CD4-positive, alpha-beta T cell treated with Interleukin-1 beta for 1 hour (primary cell): ENCODE data around the gene PARD3B.

Source experiments
- DNase-seq, 2 donors: peaks; one replicate each; pipeline ENCODE4 v3.0.0-alpha.2; 2020 to 2022

PARD3B gene

GRCh38 chr2:204591225-204591624 is 46.0 kb downstream of the PARD3B start:
- DNase-seq, result no peak

- no peak for DNase-seq
Observed at GRCh38 chr2:204604061-204604460, 58.8 kb downstream of the PARD3B start.

GRCh38 chr2:204608237-204608939 is 63.1 kb downstream of the PARD3B start:
- no peak for DNase-seq

- no peak for DNase-seq
Observed at GRCh38 chr2:204611017-204611631, 65.8 kb downstream of the PARD3B start.

GRCh38 chr2:204611764-204612163 is 66.5 kb downstream of the PARD3B start:
- DNase-seq, result no peak

DNA sequence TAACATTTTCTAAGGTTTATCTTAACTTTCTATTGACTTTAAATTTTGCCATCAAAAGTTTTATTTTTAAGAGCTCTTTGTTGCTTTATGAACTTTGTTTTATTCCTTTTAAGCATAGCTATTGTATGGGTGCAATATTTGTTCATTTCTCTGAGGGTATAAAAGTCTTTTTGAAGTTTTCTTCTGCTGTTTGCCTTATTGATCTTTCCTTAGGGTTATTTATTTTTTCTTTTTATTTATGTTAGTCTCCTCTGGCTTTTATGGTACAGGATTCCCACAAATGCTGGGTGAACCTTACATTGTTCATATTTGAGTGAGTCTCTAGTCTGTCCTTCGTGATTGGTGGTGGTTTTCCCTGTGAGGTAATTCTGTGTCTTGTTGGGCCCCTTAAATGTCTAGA is 68.4 kb downstream of the PARD3B start:
- DNase-seq, result no peak

GRCh38 chr2:204615456-204615855 is 70.2 kb downstream of the PARD3B start:
- no peak for DNase-seq

DNA sequence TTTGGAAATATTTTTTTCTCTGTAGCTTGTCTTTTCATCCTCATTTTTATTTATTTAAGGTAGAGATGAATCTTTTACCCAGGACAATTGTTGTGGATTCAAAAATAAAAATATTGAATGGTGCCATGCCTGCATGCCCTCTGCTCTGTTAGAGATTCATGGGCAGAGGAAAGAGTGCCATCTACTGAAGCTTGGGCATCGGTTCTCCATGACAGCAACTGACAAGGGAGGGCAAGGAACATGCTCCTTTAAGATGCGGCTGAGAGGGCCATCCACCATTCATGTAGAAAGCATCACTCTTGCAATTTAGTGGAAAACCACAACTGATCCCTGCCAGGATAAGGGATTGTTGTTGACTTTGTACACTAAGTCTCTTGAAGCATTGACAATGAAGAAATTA is 79.9 kb downstream of the PARD3B start:
- DNase-seq, result no peak

DNA sequence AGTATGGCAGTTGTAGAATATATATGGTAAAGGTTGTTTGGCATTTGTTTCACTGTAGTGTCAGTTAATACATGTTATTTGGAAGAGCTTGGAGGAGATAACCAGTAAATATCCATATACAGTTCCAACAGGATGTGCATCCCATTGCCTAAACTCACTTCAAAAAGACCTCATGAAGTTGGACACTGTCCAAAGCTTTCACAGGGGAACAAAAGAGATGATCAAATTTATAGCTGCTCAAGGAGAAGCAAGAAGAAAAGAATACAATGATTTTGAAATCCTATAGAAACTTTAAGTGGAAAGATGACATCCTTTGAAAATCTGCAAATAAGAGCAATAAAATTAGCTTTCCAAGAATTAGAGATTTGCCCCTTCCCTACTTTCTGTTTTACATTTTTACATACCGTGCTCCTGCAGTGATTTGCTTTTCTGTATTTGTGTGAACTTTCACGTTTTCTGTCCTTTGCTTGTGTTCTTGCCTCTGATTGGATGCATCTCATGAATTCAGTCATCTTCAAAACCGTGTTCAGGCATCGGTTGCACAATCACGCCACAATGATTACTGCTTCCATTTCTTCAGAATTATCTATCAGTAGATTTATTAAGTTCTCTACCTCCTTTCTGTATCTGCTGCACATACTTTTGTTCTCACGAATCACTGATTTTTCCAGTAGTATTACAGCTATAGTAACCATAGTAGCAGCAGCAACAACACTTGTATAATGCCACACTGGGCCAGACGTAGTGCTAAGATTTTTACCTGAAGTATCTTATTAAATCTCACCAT is 83.8 kb downstream of the PARD3B start:
- DNase-seq, result no peak

GRCh38 chr2:204632410-204632809 is 87.1 kb downstream of the PARD3B start:
- DNase-seq, result no peak

DNA sequence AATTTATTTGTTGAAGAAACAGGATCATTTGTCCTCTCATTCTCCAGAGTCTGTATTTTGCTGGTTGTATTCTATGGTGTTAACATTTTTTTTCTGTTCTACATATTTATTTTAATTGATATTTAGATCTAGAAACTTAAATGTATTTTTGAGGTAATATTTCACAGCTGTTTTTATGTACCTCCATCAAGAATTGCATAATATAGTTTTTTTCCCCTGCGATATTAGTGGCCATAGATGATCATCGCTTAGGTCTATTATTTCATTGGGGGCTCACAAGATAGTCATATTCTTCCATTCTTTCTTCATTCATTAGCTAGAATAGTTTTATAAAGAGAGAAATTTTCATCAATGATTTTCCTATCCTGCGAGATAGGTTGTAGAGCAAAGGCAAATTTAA is 89.3 kb downstream of the PARD3B start:
- no peak for DNase-seq

- DNase-seq, result no peak
Observed at GRCh38 chr2:204635478-204635877, 90.2 kb downstream of the PARD3B start.

DNA sequence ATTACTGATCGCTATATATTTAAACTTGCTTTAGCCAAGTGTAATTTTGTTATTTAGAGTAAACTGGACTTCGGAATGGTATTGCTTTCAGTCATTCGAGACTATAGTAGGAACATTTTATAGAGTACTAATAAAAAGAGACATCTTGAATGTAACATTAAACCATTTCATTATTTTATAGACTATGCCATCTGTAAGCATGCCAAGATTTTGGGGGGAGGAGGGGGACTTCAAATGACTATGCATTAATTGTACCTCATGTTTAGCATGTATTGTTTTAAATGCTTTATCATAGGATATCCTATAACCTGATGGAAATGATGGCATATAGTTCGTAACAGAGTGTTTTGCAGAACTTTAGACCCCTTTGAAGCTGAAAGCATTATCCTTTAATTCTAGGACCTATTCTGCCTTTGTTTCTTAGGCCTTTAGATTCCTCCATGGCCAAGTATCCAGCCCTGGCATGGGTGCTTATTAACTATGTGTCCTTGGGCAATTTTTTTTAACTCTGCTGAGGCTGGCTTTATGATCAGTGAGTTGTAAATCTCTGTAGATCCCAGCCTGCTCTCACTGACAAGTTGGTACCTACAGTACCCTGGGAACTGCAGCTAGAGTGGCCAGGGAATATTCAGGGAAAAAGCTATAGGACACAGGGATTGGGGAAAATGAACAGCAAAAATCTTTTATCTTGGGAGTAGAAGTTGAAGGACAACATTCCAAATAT is 93.4 kb downstream of the PARD3B start:
- no peak for DNase-seq

GRCh38 chr2:204643326-204643725 is 98.1 kb downstream of the PARD3B start:
- no peak for DNase-seq

DNA sequence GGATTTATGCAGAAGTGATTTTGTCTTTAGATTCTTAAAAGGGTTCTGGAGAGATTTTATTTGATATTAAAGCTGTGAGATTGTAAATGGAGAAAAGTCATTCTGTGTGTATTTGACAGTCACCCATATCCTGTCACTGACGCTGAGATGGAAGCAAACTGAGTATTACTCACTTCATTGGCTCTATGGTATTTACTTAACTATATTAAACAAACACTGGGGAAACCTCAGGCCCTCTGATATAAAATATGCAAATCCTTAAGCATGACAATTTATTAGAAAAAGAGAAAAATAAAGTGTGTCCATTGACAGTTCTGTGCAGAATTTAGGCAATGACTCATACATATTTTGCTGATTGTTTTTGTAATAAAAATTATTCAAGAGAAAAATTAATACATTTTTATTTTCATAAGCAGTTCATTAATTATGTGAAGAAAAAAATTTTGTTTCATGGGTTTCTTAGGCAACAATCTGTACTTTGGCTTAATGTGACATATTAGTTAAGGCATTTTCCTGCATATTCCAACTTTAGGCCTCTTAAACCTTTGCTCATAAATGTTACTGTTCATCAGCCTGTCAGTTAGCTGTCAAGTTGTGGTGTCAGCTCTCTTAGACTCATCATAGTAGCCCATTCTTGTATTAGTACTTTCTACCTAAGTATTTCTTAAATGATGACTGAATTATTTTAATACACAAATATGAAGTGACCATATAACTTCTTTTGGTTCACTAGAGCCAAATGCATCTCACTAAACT is 99.9 kb downstream of the PARD3B start:
- no peak for DNase-seq

DNA sequence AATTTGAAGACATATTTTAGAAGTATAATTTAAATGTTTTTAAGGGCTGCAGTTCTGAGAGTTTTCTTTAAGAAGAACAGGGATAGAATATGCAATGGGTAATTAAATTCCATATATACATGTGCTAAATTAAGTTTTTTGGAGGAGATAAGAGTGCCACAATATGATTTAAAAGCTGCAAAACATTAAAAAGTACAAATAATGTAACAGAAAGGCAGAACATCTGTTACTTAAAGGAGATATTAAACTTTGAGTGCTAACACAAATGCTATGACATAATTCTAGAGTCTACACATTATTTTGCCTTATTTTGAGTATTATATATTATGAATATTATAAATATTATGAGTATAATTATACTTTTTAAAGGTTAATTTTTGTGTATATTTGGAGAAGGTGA is 102.4 kb downstream of the PARD3B start:
- DNase-seq, result no peak

DNA sequence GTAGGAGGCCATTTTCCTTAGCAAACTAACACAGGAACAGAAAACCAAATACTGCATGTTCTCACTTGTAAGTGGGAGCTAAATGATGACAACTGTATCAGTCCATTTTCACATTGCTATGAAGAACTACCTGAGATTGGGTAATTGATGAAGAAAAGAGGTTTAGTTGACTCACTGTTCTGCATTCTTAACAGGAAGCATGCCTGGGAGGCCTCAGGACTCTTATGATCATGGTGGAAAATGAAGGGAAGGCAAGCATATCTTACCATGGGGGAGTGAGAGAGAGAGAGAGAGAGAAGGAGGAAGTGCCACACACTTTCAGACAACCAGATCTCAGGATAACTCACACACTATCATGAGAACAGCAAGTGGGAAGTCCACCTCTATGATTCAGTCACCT is 105.3 kb downstream of the PARD3B start:
- no peak for DNase-seq

GRCh38 chr2:204652063-204652462 is 106.8 kb downstream of the PARD3B start:
- no peak for DNase-seq

- no peak for DNase-seq
Observed at GRCh38 chr2:204654669-204655068, 109.4 kb downstream of the PARD3B start.

DNA sequence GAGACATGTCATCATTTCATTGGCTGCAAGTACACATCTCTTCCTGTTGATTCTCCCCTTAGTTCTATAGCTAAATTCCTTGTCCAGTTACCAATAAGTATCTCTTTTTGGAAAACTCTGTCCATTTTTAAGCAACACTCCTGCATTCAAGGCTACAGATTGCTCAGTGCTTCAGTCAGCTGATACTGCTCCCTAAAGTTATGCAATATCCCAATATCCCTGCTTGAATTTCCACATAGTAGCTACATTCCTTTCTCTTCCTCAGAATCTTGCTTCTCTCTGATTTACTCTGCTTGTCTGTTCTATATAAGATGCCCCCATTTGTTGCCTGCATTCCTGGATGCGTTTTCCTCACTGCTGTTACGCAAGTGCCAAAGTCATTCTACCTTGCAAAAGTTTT is 109.8 kb downstream of the PARD3B start:
- DNase-seq, result no peak

DNA sequence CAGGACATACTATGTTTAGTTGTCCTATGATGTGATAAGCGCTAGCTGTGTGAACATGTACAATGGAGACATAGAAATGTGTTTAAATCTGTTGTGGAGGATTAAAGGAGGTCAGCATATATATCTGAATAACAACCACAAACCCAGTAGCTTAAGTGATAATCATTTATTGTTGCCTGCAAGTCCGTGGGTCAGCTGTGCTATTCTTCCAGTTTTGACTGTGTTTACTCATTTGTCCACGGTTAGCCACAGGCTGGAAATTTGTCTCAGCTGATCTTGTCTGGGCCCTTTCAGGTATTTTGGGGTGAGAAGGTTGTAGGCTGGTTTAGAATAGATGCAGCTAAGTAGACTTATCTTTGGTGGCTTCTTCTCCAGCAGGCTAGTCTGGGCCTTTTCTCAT is 110.4 kb downstream of the PARD3B start:
- DNase-seq, result no peak

DNA sequence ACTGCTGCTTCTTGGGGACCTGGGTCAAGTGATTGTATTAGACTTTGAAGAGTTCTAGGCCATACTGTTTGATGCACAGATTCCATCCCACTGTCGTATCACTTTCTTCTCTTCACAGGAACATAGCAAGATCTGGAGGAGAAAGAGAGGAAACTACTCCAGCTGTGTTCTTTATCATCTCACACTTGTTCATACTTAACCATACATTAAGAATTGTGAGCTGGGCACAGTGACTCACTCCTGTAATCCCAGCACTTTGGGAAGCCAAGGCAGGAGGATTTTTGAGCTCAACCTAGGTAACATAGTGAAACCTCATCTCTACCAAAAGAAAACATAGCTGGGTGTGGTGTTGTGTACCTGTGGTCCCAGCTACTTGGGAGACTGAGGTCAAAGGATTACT is 111.7 kb downstream of the PARD3B start:
- DNase-seq, result no peak

GRCh38 chr2:204662956-204663355 is 117.7 kb downstream of the PARD3B start:
- no peak for DNase-seq
